ENCODE results near the gene HRG.

- TF ChIP-seq CTCF (IDR thresholded peaks at IDR 0.05; ENCODE audit: poor library complexity, severe bottlenecking) (no peak), EZH2 (IDR thresholded peaks at IDR 0.05; ENCODE audit: borderline replicate concordance, insufficient read depth, low read length, poor library complexity, severe bottlenecking) (no peak), MXI1 (conservative IDR thresholded peaks at IDR 0.05; ENCODE audit: poor library complexity, severe bottlenecking) (no peak), POLR2AphosphoS5 (IDR thresholded peaks at IDR 0.05) (no peak), RAD21 (conservative IDR thresholded peaks at IDR 0.05) (no peak), EP300 (conservative IDR thresholded peaks at IDR 0.05; ENCODE audit: poor library complexity, severe bottlenecking) (no peak), SMC3 (conservative IDR thresholded peaks at IDR 0.05; ENCODE audit: poor library complexity) (no peak), REST (IDR thresholded peaks at IDR 0.05; ENCODE audit: borderline replicate concordance) (no peak)
These were observed 39.5 kb upstream of the HRG start for GRCh38 chr3:186626254-186626847.
